ENCODE data around the gene KLC1. TPM values are rescaled to one million over a fixed set of nuclear protein-coding genes. Genes with fewer than 3 reads are reported as not detected.

KLC1 gene
- total RNA-seq, 2 donors from 2014 or later: 185 to 201 TPM

- no peaks in the 10 kb centered on the region for H3K4me1 ChIP-seq
- TF ChIP-seq, protein P1, sequence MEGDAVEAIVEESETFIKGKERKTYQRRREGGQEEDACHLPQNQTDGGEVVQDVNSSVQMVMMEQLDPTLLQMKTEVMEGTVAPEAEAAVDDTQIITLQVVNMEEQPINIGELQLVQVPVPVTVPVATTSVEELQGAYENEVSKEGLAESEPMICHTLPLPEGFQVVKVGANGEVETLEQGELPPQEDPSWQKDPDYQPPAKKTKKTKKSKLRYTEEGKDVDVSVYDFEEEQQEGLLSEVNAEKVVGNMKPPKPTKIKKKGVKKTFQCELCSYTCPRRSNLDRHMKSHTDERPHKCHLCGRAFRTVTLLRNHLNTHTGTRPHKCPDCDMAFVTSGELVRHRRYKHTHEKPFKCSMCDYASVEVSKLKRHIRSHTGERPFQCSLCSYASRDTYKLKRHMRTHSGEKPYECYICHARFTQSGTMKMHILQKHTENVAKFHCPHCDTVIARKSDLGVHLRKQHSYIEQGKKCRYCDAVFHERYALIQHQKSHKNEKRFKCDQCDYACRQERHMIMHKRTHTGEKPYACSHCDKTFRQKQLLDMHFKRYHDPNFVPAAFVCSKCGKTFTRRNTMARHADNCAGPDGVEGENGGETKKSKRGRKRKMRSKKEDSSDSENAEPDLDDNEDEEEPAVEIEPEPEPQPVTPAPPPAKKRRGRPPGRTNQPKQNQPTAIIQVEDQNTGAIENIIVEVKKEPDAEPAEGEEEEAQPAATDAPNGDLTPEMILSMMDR (IDR thresholded peaks at IDR 0.05): no peak
- H3K36me3 ChIP-seq: peaks cover 13% of the 10 kb centered on the region
- H3K27ac ChIP-seq: peak overlapping the region; percentile 7 to 35
- no peak overlapping the region for H3K4me3 ChIP-seq
- no peaks in the 10 kb centered on the region for H3K27me3 ChIP-seq
- DNase-seq (ENCODE audit: low spot score): no peak
- H3K9me3 ChIP-seq: no peaks in the 10 kb centered on the region
Measured at GRCh38 chr14:103594265-103594664, 34.7 kb upstream of the KLC1 start.

DNA sequence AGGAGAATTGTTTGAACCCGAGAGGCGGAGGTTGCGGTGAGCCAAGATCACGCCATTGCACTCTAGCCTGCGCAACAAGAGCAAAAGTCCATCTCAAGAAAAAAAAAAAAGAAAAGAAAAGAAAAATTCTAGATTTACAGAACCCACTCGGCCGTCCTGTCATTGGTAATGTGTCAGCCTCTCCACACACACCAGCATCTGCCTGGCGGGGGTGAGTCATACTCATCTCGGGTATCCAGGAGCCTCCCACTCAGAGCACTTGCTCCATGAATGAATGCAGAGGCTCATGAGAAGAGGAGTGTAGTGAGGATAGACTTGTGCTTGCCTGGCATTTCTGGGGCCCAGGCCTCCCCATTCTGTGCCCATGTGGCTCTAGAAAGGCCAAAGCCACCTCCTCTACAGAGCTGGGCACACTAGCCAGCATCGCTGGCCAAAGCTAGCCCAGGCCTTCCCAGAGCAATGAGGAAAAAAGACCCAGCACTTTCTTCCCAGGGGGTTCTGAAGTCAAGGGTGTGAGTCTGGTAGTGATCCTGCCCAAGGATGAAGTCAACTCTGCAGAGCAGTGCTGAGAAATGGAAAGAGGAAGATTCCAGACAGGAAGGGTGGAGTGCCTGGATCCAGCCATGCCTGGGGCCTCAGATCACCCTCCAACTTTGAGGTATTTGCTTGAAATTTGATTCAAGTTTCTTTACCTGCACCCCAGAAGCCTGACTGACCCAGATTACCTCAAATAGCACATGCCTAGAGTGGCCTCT, 31.2 kb upstream of the KLC1 start:
- no peaks in the 10 kb centered on the region for H3K9me3 ChIP-seq
- no peak overlapping the region for H3K4me3 ChIP-seq
- H3K27ac ChIP-seq: peak overlapping the region in 1 of 2 donors; percentile 24
- no peaks in the 10 kb centered on the region for H3K36me3 ChIP-seq
- H3K4me1 ChIP-seq: no peaks in the 10 kb centered on the region
- TF ChIP-seq, protein P1 (IDR thresholded peaks at IDR 0.05): no peak
- H3K27me3 ChIP-seq: no peaks in the 10 kb centered on the region
- peak; percentile 70 for DNase-seq (ENCODE audit: low spot score)

GRCh38 chr14:103600503-103600902, 28.5 kb upstream of the KLC1 start:
- Histone ChIP-seq H3K36me3 (no peaks in the 10 kb centered on the region), H3K4me1 (no peaks in the 10 kb centered on the region), H3K27me3 (no peaks in the 10 kb centered on the region), H3K9me3 (no peaks in the 10 kb centered on the region), H3K4me3 (no peak overlapping the region), H3K27ac (no peak overlapping the region)
- TF ChIP-seq, protein P1 (IDR thresholded peaks at IDR 0.05): no peak
- DNase-seq (ENCODE audit: low spot score): no peak

GRCh38 chr14:103604620-103605019, 24.4 kb upstream of the KLC1 start:
- Histone ChIP-seq H3K4me3 (no peak overlapping the region), H3K4me1 (peaks cover 0 to 22% of the 10 kb centered on the region in 2 donors), H3K27ac (no peak overlapping the region), H3K36me3 (no peaks in the 10 kb centered on the region), H3K27me3 (no peaks in the 10 kb centered on the region), H3K9me3 (no peaks in the 10 kb centered on the region)
- no peak for DNase-seq (ENCODE audit: low spot score)
- TF ChIP-seq, protein P1 (IDR thresholded peaks at IDR 0.05): no peak

DNA sequence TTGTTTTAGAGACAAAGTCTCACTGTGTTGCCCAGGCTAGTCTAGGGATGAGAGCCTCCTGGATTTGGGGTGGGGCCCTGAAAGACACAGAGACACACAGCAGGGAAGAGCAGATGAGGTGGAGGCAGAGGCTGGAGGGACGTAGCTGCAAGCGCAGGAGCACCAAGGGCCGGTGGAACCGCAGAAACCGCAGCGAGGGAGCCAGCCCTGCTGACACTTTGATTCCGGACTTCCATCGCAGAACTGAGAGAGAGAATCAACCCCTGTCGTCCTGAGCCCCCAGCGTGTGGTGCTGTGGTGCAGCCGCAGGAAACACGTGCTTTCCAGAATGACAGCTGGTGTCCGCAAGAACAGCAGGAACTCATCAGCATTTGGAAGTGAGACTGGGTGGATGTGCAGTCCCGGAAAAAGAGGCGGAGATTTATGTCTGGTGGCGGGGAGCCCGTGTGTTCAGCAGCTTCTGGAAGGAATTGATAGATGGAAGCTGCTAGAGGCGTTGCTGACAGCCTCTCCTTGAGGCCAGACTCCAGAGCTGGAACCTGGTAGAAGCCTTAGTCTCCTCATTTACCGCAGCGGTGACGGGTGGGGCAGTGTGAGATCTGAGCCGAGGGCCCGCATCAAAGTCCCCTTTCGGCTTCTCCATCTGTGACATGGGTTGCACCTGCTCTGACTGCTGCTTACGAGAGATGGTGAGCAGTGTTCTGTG, 21.9 kb upstream of the KLC1 start:
- TF ChIP-seq, protein P1 (IDR thresholded peaks at IDR 0.05): peak in 1 of 2 donors; percentile 57
- peak overlapping the region in 1 of 2 donors; percentile 27 for H3K27ac ChIP-seq
- H3K4me1 ChIP-seq: peaks cover 0 to 22% of the 10 kb centered on the region in 2 donors
- no peaks in the 10 kb centered on the region for H3K36me3 ChIP-seq
- peak overlapping the region; percentile 6 to 35 for H3K4me3 ChIP-seq
- peaks cover 0 to 15% of the 10 kb centered on the region in 2 donors for H3K9me3 ChIP-seq
- peak; percentile 84 for DNase-seq (ENCODE audit: low spot score)
- H3K27me3 ChIP-seq: no peaks in the 10 kb centered on the region

All from right atrium auricular region (tissue), 2 donors.